ENCODE data around the gene CAPN10. TPM values are rescaled to one million over a fixed set of nuclear protein-coding genes. Genes with fewer than 3 reads are reported as not detected.

CAPN10 gene
- total and polyA plus RNA-seq, 2 donors (not counting 3 experiments of a cell fraction or from before 2014, with no cell fraction given) = 25.2 to 39.9 TPM

DNA sequence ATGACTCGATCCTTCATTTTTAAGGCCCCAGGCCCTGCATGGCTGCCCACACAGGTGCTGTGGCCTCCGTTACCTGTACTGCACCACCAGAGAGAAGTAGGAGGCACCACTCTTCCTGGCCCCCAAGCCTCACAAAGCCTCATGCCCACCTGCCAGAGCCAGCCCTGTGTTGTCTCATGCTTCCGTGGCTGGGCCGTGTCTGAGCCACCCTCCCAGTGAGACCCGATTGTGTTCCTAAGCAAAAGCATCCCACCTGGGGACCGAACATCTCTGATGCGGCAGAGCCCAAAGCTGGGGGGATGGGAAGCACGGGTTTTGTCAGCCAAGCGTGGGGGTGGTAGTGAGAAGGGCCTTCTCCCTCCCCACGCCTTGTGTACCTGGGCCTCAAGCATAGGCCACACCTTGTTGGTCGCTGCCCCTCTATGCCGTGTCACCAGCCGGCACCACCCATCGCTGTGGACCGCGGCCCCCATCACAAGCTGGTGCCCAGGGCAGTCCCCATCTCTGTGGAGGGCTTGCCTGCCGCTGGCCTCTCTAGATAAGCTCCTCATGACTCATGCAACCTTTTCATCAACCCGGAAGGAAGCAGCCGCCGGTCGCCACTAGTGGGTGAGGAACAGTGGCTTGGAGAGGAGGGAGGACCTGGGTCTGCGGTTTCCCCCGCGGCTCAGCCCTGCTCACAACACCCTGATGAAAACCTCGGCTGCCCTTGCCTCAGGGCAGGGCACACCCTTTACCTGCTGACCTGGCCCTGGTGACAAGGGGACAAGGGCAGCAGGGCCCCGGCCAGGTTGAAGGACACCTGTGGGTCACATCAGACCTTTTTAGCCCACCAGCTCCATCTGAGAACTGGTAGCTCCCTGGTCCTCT lies 21.0 kb upstream of the CAPN10 start:
- FAIRE-seq = peak; percentile 99
- dilution Hi-C loops (cut with MboI; ENCODE audit: extremely low pct_ligation_motif_present, low sequenced_read_pairs) = no loop called here

More for the DNA sequence above, 21.0 kb upstream of the CAPN10 start:
- DNase-seq (ENCODE audit: low read depth, low spot score) = peak; percentile 78
- Histone ChIP-seq H3K9me3 (replicated peaks; ENCODE audit: control insufficient read depth, insufficient read depth, low read length) (no peaks in the 10 kb centered on the region), H2AFZ (ENCODE audit: low read depth, low read length) (no peak overlapping the region), H3K27me3 (ENCODE audit: control insufficient read depth in 2 of 2, insufficient read depth in 2 of 2, low read length in 2 of 2) (no peaks in the 10 kb centered on the region), H4K20me1 (replicated peaks; ENCODE audit: control insufficient read depth, extremely low read depth, insufficient read depth, low read length) (no peaks in the 10 kb centered on the region), H3K79me2 (ENCODE audit: control insufficient read depth, insufficient read depth, low read length) (peaks cover 15% of the 10 kb centered on the region), H3K4me2 (ENCODE audit: insufficient read depth, low read length) (peak overlapping the region; percentile 67), H3K36me3 (ENCODE audit: control insufficient read depth in 2 of 2, extremely low read depth in 1 of 2, insufficient read depth in 2 of 2, low read length in 2 of 2) (no peaks in the 10 kb centered on the region), H3K4me3 (replicated peaks in 1 of 3; ENCODE audit: insufficient read depth in 1 of 3, low read depth in 1 of 3, low read length in 3 of 3) (peak overlapping the region in 2 of 3 experiments; percentile 15 to 18), H3K4me1 (ENCODE audit: control insufficient read depth, extremely low read depth, insufficient read depth, low read length) (peaks cover 44% of the 10 kb centered on the region), H3K27ac (ENCODE audit: insufficient read depth, low read depth, low read length) (peak overlapping the region; percentile 98), H3K9me1 (replicated peaks; ENCODE audit: control insufficient read depth, extremely low read depth, insufficient read depth, low read length) (no peaks in the 10 kb centered on the region), H3K9ac (replicated peaks; ENCODE audit: extremely low read depth, insufficient read depth, low read length) (peak overlapping the region; percentile 76)
- TSS peak; percentile 10 for BruUV-seq (replicated peaks)
- no peak for TF ChIP-seq MYC (IDR thresholded peaks at IDR 0.05; ENCODE audit: low read depth, low read length)
- peak; percentile 58 for TF ChIP-seq POLR2AphosphoS5 (IDR thresholded peaks at IDR 0.05; ENCODE audit: insufficient read depth, low read depth, low read length)
- peak; percentile 74 for TF ChIP-seq GATA2 (IDR thresholded peaks at IDR 0.05; ENCODE audit: insufficient read depth, insufficient read length, low read depth, low read length)
- TF ChIP-seq EZH2 (IDR thresholded peaks at IDR 0.05; ENCODE audit: borderline replicate concordance, low read depth, low read length, severe bottlenecking) = no peak
- TF ChIP-seq, protein P1, sequence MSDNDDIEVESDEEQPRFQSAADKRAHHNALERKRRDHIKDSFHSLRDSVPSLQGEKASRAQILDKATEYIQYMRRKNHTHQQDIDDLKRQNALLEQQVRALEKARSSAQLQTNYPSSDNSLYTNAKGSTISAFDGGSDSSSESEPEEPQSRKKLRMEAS (IDR thresholded peaks at IDR 0.05; ENCODE audit: insufficient read depth, insufficient read length) = no peak
- TF ChIP-seq, protein P2, sequence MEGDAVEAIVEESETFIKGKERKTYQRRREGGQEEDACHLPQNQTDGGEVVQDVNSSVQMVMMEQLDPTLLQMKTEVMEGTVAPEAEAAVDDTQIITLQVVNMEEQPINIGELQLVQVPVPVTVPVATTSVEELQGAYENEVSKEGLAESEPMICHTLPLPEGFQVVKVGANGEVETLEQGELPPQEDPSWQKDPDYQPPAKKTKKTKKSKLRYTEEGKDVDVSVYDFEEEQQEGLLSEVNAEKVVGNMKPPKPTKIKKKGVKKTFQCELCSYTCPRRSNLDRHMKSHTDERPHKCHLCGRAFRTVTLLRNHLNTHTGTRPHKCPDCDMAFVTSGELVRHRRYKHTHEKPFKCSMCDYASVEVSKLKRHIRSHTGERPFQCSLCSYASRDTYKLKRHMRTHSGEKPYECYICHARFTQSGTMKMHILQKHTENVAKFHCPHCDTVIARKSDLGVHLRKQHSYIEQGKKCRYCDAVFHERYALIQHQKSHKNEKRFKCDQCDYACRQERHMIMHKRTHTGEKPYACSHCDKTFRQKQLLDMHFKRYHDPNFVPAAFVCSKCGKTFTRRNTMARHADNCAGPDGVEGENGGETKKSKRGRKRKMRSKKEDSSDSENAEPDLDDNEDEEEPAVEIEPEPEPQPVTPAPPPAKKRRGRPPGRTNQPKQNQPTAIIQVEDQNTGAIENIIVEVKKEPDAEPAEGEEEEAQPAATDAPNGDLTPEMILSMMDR (IDR thresholded peaks at IDR 0.05; ENCODE audit: extremely low read depth in 1 of 2, insufficient read depth in 1 of 2, low read depth in 1 of 2, low read length in 2 of 2) = no peak
- TF ChIP-seq POLR2A (IDR thresholded peaks at IDR 0.05; ENCODE audit: low read depth, low read length) = no peak
- TF ChIP-seq FOS (IDR thresholded peaks at IDR 0.05; ENCODE audit: borderline replicate concordance, insufficient read depth, low read length) = peak; percentile 83
- TF ChIP-seq JUN (IDR thresholded peaks at IDR 0.05; ENCODE audit: borderline replicate concordance, insufficient read depth, insufficient read length, low read depth) = peak; percentile 49
- ChIA-PET CTCF (interaction anchor here (1.5 to 3.2 kb wide), 5 partner anchors 8 to 51 kb away, joined by 5 to 47 read pairs (median 17); partner anchors contain the start of genes ANKMY1 and CAPN10), POLR2A (interaction anchor here (0.5 to 1.2 kb wide), 3 partner anchors 21 to 540 kb away, joined by 4 to 8 read pairs (median 7); partner anchors contain the start of gene CAPN10)
- intact Hi-C loops (cut with micrococcal nuclease) = loop anchor here (1.0 to 10.0 kb wide), 5 partner anchors 21 to 652 kb away; partner anchors contain the start of genes CAPN10, GPC1 and SNED1

All from endothelial cell of umbilical vein (primary cell).